ENCODE data around the gene NKD1. TPM values are rescaled to one million over a fixed set of nuclear protein-coding genes. Genes with fewer than 3 reads are reported as not detected.

NKD1 gene
- total and polyA plus RNA-seq, 8 donors = 12.5 to 46.9 (median 37.9) TPM

DNA sequence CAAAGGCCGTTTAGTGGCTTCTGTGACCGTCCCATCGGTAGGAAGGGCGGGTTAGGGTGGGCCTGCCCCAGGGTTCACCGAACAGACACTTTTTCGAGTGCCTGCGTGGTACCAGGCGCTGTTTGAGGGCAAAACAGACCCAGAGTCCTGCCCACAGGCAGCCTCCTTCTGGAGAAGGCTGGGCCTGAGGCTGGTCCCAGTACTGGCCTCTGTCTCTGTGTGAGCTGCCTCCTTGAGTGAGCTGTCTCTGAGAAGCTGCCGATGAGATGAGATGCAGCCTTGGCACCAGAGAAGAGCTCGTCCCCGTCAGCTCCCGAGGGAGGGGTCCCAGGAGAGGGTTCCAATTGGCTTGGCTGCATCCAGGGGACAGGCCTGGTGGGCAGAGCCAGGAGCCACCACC lies 53.1 kb downstream of the NKD1 start:
- ATAC-seq = no peak
- Histone ChIP-seq H3K9me3 (no peaks in the 10 kb centered on the region), H3K27me3 (no peaks in the 10 kb centered on the region), H3K4me3 (no peak overlapping the region), H3K27ac (peak overlapping the region; percentile 33 to 37), H3K36me3 (no peaks in the 10 kb centered on the region), H3K4me1 (peaks cover 13 to 16% of the 10 kb centered on the region in 2 donors)
- TF ChIP-seq, protein P1, sequence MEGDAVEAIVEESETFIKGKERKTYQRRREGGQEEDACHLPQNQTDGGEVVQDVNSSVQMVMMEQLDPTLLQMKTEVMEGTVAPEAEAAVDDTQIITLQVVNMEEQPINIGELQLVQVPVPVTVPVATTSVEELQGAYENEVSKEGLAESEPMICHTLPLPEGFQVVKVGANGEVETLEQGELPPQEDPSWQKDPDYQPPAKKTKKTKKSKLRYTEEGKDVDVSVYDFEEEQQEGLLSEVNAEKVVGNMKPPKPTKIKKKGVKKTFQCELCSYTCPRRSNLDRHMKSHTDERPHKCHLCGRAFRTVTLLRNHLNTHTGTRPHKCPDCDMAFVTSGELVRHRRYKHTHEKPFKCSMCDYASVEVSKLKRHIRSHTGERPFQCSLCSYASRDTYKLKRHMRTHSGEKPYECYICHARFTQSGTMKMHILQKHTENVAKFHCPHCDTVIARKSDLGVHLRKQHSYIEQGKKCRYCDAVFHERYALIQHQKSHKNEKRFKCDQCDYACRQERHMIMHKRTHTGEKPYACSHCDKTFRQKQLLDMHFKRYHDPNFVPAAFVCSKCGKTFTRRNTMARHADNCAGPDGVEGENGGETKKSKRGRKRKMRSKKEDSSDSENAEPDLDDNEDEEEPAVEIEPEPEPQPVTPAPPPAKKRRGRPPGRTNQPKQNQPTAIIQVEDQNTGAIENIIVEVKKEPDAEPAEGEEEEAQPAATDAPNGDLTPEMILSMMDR (IDR thresholded peaks at IDR 0.05) = no peak
- intact Hi-C loops (cut with DNase I) = no loop called here
- no peak for DNase-seq

DNA sequence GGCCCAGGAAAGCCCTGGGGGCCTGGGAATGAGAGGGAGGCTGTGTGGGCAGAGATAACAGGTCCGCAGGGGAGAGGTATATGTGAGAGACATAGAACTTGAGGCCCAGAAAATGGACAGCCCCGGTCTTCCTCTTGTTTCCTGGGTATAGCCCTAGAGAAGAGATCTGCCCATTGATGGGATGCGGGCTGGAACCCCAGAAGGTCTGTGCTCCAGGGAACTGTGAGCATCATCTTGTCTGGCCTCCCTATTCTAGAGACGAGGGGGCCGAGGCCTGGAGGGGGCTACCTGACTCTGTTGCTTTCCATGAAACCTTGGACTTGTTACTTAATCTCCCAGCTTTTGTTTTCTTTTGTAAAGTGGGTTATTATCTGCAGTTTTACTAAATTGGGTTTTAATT lies 53.9 kb downstream of the NKD1 start:
- ATAC-seq = no peak
- DNase-seq = no peak
- Histone ChIP-seq H3K4me1 (peaks cover 13 to 16% of the 10 kb centered on the region in 2 donors), H3K9me3 (no peaks in the 10 kb centered on the region), H3K36me3 (no peaks in the 10 kb centered on the region), H3K27me3 (no peaks in the 10 kb centered on the region), H3K4me3 (no peak overlapping the region), H3K27ac (peak overlapping the region; percentile 33 to 37)
- intact Hi-C loops (cut with DNase I) = no loop called here
- TF ChIP-seq, protein P1 (IDR thresholded peaks at IDR 0.05) = no peak

- H3K36me3 ChIP-seq = no peaks in the 10 kb centered on the region
- intact Hi-C loops (cut with DNase I) = no loop called here
- H3K4me3 ChIP-seq = no peak overlapping the region
- no peaks in the 10 kb centered on the region for H3K27me3 ChIP-seq
- TF ChIP-seq, protein P1 (IDR thresholded peaks at IDR 0.05) = no peak
- H3K27ac ChIP-seq = peak overlapping the region in 1 of 2 donors; percentile 34
- ATAC-seq = no peak
- no peaks in the 10 kb centered on the region for H3K9me3 ChIP-seq
- peaks cover 13 to 16% of the 10 kb centered on the region in 2 donors for H3K4me1 ChIP-seq
- no peak for DNase-seq
These were observed 54.5 kb downstream of the NKD1 start for GRCh38 chr16:50602531-50603205.

GRCh38 chr16:50603206-50604064 lies 55.2 kb downstream of the NKD1 start:
- TF ChIP-seq, protein P1 (IDR thresholded peaks at IDR 0.05) = no peak
- ATAC-seq (peak; percentile 25), DNase-seq (peak in 1 of 4 donors; percentile 24)

GRCh38 chr16:50604065-50604418 lies 55.8 kb downstream of the NKD1 start:
- no peaks in the 10 kb centered on the region for H3K36me3 ChIP-seq
- H3K27ac ChIP-seq = no peak overlapping the region
- no peak overlapping the region for H3K4me3 ChIP-seq
- H3K9me3 ChIP-seq = no peaks in the 10 kb centered on the region
- ATAC-seq (no peak), DNase-seq (no peak)
- H3K4me1 ChIP-seq = peaks cover 13 to 16% of the 10 kb centered on the region in 2 donors
- TF ChIP-seq, protein P1 (IDR thresholded peaks at IDR 0.05) = no peak
- H3K27me3 ChIP-seq = no peaks in the 10 kb centered on the region
- intact Hi-C loops (cut with DNase I) = no loop called here

More at GRCh38 chr16:50603206-50604064, 55.2 kb downstream of the NKD1 start:
- H3K27ac ChIP-seq = peak overlapping the region in 1 of 2 donors; percentile 34
- no peaks in the 10 kb centered on the region for H3K9me3 ChIP-seq
- H3K27me3 ChIP-seq = no peaks in the 10 kb centered on the region
- intact Hi-C loops (cut with DNase I) = no loop called here
- no peaks in the 10 kb centered on the region for H3K36me3 ChIP-seq
- H3K4me3 ChIP-seq = no peak overlapping the region
- peaks cover 13 to 16% of the 10 kb centered on the region in 2 donors for H3K4me1 ChIP-seq
